Measurements from ENCODE around the gene PIH1D1.
"Not testable (repeated sequence)": the region's sequence is repeated elsewhere in the genome, so short reads cannot be mapped to it uniquely, and the experiment has no call there.

The PIH1D1 gene

DNA sequence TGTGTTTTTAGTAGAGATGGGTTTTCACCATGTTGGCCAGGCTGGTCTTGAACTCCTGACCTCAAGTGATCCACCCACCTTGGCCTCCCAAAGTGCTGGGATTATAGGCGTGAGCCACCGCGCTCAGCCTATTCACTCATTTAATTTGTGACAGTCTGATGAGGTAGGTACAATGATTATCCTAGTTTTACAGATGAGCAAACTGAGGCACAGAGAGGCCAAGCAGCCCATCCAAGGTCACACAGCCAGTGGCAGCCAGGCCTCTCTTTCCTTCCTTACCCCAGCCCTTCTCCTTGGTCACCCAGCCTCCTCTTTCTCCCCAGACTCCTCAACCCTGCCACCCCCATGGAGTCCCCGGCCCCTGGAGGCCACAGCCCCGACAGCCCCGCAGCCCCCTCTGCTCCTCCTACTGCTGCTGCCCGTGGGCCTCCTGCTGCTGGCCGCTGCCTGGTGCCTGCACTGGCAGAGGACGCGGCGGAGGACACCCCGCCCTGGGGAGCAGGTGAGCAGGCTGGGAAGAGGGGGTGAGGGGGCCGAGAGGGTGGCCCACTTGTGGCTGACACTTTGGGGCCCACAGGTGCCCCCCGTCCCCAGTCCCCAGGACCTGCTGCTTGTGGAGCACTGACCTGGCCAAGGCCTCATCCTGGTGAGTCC is 28.5 kb upstream of the PIH1D1 start:
- no peak for DNase-seq

DNA sequence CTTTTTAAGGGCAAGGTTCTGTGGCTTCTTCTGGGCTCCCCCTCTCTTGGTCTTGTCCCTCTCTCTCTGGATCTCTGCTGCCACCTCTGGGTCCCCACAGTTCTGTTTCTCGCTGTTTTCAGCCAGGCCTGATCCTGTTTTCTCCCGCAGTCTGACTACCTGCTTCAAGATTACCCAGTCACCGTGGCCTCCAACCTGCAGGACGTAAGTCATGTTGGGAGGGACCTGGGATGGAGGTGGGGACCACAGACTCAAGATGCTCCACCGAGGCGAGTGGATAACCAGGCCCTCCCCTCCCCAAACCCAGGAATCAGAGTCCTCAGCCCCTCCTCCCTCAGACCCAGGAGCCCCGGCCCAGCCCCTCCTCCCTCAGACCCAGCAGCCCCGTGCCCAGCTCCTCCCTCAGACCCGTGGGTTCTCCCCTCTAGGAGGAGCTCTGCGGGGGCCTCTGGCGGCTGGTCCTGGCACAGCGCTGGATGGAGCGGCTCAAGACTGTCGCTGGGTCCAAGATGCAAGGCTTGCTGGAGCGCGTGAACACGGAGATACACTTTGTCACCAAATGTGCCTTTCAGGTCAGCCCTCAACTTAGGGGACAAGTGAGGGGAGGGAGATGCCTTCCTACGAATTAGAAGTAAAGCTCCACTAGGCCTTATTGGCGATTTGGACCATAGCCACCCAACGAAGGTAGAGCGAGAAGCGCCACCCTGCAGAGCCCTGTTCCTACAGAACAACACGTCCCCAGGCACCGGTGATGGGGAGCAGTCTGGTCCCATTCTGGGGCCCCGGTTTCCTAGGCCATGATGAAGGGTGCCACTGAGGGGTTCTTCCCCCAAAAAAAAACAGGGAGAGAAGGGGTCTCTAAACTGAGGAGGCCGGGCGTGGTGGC is 24.6 kb upstream of the PIH1D1 start:
- peak; percentile 90 for DNase-seq

DNA sequence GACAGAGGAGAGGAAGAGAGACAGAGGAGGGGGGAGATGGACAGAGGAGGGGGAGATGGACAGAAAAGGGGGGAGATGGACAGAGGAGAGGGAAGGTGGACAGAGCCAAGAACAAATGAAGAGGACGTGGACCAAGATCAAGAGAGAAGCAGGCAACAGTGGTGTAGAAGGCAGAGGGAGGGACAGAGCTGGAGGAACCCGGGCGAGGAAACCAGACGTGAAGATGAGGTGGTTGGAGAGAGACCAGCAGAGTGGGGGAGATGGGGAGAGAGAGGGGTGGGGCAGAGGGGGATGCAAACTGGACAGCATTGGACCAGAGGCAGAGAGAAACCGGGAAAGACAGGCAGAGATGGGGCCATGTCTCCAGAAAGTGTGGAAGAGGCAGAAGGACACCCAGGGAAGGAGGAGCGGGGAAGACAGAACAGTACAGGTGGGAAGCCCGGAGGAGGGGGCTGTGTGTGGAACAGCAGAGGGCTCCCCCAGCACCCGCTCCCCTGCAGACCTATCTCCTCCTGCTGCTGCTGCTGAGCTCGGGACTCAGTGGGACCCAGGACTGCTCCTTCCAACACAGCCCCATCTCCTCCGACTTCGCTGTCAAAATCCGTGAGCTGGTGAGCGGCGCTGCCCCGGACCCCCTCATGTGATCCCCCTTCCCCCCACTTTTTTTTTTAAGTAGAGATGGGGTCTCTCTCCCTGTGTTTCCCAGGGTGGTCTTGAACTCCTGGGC is 23.7 kb upstream of the PIH1D1 start:
- no peak for DNase-seq

GRCh38 chr19:49474542-49474924 is 22.9 kb upstream of the PIH1D1 start:
- DNase-seq, result no peak

- peak; percentile 91 for DNase-seq
Measured at GRCh38 chr19:49473868-49474541, 22.4 kb upstream of the PIH1D1 start, which contains the start of gene FLT3LG. TSS of gene FLT3LG (plus strand) at chr19:49474215. CDS start at chr19:49474640, 425 bp downstream.

GRCh38 chr19:49473501-49473867 is 21.9 kb upstream of the PIH1D1 start:
- not testable (repeated sequence) for DNase-seq

GRCh38 chr19:49472936-49473335 is 21.3 kb upstream of the PIH1D1 start:
- no peak for DNase-seq

GRCh38 chr19:49470615-49470978 is 19.0 kb upstream of the PIH1D1 start:
- DNase-seq, result no peak

GRCh38 chr19:49469828-49470614 is 18.4 kb upstream of the PIH1D1 start:
- peak; percentile 81 for DNase-seq

- peak; percentile 82 for DNase-seq
Measured at GRCh38 chr19:49468746-49469447, 17.3 kb upstream of the PIH1D1 start.

DNA sequence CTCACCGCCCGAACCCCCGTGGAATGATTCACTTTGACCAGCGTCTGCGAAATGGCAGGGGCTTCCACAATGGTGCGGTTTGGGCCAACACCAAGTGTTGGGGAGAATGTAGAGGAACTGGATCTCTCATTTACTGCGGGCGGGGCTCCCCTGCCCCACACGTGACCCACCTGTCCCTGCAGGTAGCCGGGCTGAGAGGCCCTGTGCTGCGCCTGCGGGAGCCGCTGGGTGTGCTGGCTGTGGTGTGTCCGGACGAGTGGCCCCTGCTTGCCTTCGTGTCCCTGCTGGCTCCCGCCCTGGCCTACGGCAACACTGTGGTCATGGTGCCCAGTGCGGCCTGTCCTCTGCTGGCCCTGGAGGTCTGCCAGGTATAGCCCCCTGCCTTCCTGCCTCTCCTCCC is 16.6 kb upstream of the PIH1D1 start:
- DNase-seq, result no peak

DNA sequence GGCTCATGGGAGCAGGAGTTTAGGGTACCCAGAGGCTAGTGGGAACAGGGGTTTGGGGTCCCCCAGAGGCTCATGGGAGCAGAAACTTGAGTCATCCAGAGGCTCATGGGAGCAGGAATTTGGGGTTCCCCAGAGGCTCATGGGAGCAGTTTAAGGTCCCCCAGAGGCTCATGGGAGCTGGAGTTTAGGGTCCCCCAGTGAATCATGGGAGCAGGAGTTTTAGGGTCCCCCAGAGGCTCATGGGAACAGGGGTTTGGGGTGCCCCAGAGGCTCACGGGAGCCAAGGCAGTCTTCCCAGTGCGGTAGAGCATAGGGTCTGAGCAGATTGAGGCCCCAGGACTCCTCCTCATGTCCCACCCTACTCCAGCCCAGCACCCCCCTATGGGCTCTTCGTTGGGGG is 13.8 kb upstream of the PIH1D1 start:
- no peak for DNase-seq

DNA sequence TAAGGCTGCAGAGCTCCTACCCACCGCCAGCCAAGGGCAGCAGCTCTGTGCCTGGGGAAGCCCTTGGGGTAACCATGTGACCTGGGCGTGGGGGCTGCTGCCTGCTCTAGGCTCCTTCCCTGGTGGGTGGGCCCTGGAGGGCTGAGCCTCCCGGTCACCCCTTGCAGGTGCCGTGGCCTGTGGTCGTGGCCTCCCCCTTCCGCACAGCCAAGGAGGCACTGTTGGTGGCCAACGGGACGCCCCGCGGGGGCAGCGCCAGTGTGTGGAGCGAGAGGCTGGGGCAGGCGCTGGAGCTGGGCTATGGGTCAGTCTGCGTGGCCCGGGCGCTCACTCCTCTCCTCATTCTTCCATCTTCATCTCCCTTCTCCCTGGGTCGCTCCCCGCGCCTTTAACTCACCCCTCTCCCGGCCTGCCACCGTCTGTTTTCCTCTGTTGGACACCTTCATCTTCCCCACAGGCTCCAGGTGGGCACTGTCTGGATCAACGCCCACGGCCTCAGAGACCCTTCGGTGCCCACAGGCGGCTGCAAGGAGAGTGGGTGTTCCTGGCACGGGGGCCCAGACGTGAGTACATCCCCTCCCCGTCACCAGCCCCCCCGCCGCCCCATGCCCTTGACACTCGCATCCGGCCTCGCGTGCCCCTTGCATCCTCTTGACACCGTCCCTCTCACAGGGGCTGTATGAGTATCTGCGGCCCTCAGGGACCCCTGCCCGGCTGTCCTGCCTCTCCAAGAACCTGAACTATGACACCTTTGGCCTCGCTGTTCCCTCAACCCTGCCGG is 12.5 kb upstream of the PIH1D1 start:
- DNase-seq, result no peak

DNA sequence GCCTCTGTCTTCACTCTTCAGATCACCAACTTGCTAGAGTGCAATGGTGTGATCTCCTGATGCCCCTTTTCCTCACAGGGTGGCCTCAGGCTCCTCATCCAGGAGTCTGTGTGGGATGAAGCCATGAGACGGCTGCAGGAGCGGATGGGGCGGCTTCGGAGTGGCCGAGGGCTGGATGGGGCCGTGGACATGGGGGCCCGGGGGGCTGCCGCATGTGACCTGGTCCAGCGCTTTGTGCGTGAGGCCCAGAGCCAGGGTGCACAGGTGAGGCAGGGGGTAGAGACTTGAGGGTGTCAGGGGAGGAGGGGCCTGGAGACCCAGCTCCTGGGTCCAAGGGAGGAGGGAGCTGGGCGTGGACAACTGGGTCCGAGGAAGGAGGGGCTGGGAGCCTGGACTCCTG is 10.9 kb upstream of the PIH1D1 start:
- no peak for DNase-seq

GRCh38 chr19:49461656-49462055 is 10.0 kb upstream of the PIH1D1 start:
- DNase-seq, result no peak

DNA sequence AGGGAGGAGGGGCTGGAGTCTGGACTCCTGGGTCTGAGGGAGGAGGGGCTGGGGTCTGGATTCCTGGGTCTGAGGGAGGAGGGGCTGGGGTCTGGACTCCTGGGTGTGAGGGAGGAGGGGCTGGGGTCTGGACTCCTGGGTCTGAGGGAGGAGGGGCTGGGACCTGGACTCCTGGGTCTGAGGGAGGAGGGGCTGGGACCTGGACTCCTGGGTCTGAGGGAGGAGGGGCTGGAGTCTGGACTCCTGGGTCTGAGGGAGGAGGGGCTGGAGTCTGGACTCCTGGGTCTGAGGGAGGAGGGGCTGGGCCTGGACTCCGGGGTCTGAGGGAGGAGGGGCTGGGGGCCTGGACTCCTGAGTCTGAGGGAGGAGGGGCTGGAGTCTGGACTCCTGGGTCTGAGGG is 9.5 kb upstream of the PIH1D1 start:
- DNase-seq, result not testable (repeated sequence)

DNA sequence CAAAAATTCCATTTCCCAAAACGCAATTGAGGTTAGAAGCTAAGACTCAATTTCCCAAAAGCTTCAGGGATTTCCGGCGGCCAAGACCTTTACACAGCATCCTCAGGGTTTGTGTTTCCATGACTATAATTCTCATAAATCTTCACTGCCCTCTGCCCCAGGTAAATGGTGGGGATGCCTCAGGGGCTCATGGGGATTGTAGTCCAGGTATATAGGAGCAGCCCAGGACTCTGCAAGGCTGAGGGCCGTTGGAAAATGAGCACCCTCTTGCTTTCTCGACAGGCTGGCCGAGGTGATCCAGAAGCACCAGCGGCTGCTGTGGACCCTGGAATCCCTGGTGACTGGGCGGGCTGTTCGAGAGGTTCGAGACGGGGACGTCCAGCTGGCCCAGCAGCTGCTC is 7.8 kb upstream of the PIH1D1 start:
- DNase-seq, result no peak

DNA sequence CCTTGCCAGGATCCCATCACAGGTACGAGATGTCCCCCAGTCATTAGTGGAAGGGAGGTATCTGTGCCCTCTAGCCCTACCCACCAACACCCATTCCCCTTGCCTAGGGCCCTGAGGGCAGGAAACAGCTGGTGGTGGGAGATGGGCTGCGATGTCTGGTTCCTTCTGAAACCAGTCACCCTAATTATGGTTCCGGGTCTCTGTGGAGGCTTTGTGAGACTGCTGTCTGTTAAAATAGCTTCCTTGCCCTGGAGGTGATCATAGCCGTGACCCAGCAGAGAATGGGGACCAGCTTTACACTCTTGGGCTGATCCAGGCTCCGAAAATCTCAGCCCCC is 6.9 kb upstream of the PIH1D1 start:
- no peak for DNase-seq

DNA sequence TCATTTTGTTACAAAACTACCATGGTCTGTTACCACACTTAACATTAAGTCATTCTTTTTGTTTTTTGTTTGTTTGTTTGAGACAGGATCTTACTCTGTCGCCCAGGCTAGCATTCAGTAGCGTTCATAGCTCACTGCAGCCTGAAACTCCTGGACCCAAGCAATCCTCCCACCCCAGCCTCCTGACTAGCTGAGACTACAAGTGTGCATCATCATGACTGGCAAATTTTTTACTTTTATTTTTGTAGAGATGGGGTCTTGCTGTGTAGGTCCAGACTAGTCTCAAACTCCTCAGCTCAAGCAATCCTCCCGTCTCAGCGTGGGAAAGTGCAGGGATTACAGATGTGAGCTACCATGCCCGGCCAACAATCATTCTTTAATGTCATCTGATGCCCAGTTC is 4.7 kb upstream of the PIH1D1 start:
- DNase-seq, result no peak

GRCh38 chr19:49455773-49456172 is 4.2 kb upstream of the PIH1D1 start:
- DNase-seq, result no peak

GRCh38 chr19:49453757-49454240 is 2.2 kb upstream of the PIH1D1 start:
- DNase-seq, result no peak
